ENCODE data around the gene HECTD1. TPM values are rescaled to one million over a fixed set of nuclear protein-coding genes. Genes with fewer than 3 reads are reported as not detected.

The HECTD1 gene
- total RNA-seq, 1 donor from 2014 or later: 325 TPM

GRCh38 chr14:31126680-31127079 lies 80.9 kb downstream of the HECTD1 start:
- Histone ChIP-seq H3K4me3 (no peak overlapping the region), H3K27ac (no peak overlapping the region), H3K36me3 (peaks cover 0 to 50% of the 10 kb centered on the region in 2 donors), H3K27me3 (no peaks in the 10 kb centered on the region), H3K4me1 (no peaks in the 10 kb centered on the region), H3K9me3 (no peaks in the 10 kb centered on the region)
- DNase-seq (ENCODE audit: extremely low spot score in 2 of 2): no peak
- intact Hi-C loops (cut with DNase I): no loop called here
- TF ChIP-seq CTCF (IDR thresholded peaks at IDR 0.05) (no peak), POLR2AphosphoS5 (IDR thresholded peaks at IDR 0.05; ENCODE audit: insufficient read depth in 1 of 2, low read depth in 1 of 2) (no peak), POLR2A (IDR thresholded peaks at IDR 0.05) (no peak)

GRCh38 chr14:31125231-31125630 lies 82.4 kb downstream of the HECTD1 start:
- Histone ChIP-seq H3K4me1 (no peaks in the 10 kb centered on the region), H3K27me3 (no peaks in the 10 kb centered on the region), H3K27ac (no peak overlapping the region), H3K9me3 (no peaks in the 10 kb centered on the region), H3K4me3 (no peak overlapping the region), H3K36me3 (peaks cover 0 to 65% of the 10 kb centered on the region in 2 donors)
- intact Hi-C loops (cut with DNase I): no loop called here
- TF ChIP-seq POLR2AphosphoS5 (IDR thresholded peaks at IDR 0.05; ENCODE audit: insufficient read depth in 1 of 2, low read depth in 1 of 2): no peak
- no peak for TF ChIP-seq POLR2A (IDR thresholded peaks at IDR 0.05)
- TF ChIP-seq CTCF (IDR thresholded peaks at IDR 0.05): no peak
- DNase-seq (ENCODE audit: extremely low spot score in 2 of 2): no peak

DNA sequence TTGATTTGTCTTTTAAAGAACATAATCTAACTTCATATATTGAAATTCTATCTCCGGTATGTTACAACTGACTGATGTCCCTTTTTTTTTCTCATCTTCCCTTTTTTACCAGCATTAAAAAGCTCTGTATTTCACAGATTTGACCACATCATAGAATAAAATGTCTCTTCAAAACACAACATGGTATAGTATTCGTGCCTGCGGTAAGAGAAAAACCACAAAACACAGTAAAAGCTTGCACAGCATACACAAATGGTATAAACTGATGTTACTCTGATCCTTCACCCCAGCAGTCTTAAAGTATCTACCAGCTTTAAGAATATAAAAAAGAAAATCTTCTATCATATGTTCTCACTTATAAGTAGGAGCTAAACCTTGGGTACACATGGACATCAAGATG lies 83.4 kb downstream of the HECTD1 start:
- no peaks in the 10 kb centered on the region for H3K9me3 ChIP-seq
- H3K27ac ChIP-seq: no peak overlapping the region
- no peaks in the 10 kb centered on the region for H3K27me3 ChIP-seq
- TF ChIP-seq POLR2AphosphoS5 (IDR thresholded peaks at IDR 0.05; ENCODE audit: insufficient read depth in 1 of 2, low read depth in 1 of 2) (no peak), POLR2A (IDR thresholded peaks at IDR 0.05) (no peak)
- intact Hi-C loops (cut with DNase I): no loop called here
- H3K4me1 ChIP-seq: no peaks in the 10 kb centered on the region
- peaks cover 0 to 74% of the 10 kb centered on the region in 2 donors for H3K36me3 ChIP-seq
- H3K4me3 ChIP-seq: no peak overlapping the region
- DNase-seq (ENCODE audit: extremely low spot score in 2 of 2): no peak

- no peaks in the 10 kb centered on the region for H3K9me3 ChIP-seq
- H3K4me1 ChIP-seq: no peaks in the 10 kb centered on the region
- no peaks in the 10 kb centered on the region for H3K27me3 ChIP-seq
- H3K27ac ChIP-seq: no peak overlapping the region
- H3K4me3 ChIP-seq: no peak overlapping the region
- H3K36me3 ChIP-seq: peaks cover 0 to 74% of the 10 kb centered on the region in 2 donors
- intact Hi-C loops (cut with DNase I): no loop called here
- no peak for DNase-seq (ENCODE audit: extremely low spot score in 2 of 2)
- TF ChIP-seq POLR2AphosphoS5 (IDR thresholded peaks at IDR 0.05; ENCODE audit: insufficient read depth in 1 of 2, low read depth in 1 of 2): no peak
Observed at GRCh38 chr14:31122921-31123320, 84.7 kb downstream of the HECTD1 start.

DNA sequence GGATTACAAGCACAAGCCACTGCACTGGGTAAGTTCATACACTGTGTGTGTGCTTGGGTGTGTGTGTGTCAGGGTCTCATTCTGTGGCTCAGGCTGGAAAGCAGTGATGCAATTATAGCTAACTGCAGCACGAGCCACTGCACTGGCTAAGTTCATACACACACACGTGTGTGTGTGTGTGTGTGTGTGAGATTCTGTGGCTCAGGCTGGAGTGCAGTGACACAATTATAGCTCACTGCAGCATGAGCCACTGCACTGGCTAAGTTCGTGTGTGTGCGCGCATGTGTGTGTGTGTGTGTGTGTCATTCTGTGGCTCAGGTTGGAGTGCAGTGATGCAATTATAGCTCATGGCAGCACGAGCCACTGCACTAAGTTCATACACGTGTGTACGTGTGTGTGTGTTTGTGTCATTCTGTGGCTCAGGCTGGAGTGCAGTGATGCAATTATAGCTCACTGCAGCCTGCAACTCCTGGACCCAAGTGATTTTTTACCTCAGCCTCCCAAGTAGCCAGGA lies 85.4 kb downstream of the HECTD1 start:
- Histone ChIP-seq H3K36me3 (peaks cover 0 to 74% of the 10 kb centered on the region in 2 donors), H3K27ac (no peak overlapping the region), H3K9me3 (no peaks in the 10 kb centered on the region), H3K4me3 (no peak overlapping the region), H3K27me3 (no peaks in the 10 kb centered on the region), H3K4me1 (no peaks in the 10 kb centered on the region)
- intact Hi-C loops (cut with DNase I): no loop called here
- TF ChIP-seq POLR2A (IDR thresholded peaks at IDR 0.05): no peak
- no peak for TF ChIP-seq CTCF (IDR thresholded peaks at IDR 0.05)
- no peak for TF ChIP-seq POLR2AphosphoS5 (IDR thresholded peaks at IDR 0.05; ENCODE audit: insufficient read depth in 1 of 2, low read depth in 1 of 2)
- DNase-seq (ENCODE audit: extremely low spot score in 2 of 2): no peak

DNA sequence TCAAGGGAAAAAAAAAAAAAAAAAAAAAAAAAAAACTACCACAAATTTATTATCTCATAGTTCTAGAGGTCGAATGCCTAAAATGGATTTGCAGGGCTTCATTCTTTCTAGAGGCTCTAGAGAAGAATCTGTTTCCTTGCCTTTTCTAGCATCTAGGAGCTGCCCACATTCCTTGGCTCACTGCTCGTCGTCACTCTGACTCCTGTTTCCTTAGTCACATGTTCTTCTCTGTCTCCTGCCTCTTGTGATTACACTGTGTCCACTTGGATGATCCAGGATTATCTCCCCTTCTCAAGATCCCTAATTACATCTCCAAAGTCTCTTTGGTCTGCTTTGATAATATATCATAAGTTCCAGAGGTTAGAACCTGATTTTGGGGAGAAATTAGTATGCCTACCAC lies 88.7 kb downstream of the HECTD1 start:
- H3K36me3 ChIP-seq: peaks cover 0 to 85% of the 10 kb centered on the region in 2 donors
- no peak for TF ChIP-seq CTCF (IDR thresholded peaks at IDR 0.05)
- TF ChIP-seq POLR2A (IDR thresholded peaks at IDR 0.05): no peak
- no peak for TF ChIP-seq POLR2AphosphoS5 (IDR thresholded peaks at IDR 0.05; ENCODE audit: insufficient read depth in 1 of 2, low read depth in 1 of 2)
- intact Hi-C loops (cut with DNase I): no loop called here

More for the DNA sequence above, 88.7 kb downstream of the HECTD1 start:
- Histone ChIP-seq H3K4me1 (no peaks in the 10 kb centered on the region), H3K27me3 (no peaks in the 10 kb centered on the region), H3K4me3 (no peak overlapping the region), H3K9me3 (no peaks in the 10 kb centered on the region), H3K27ac (no peak overlapping the region)
- no peak for DNase-seq (ENCODE audit: extremely low spot score in 2 of 2)
